ENCODE measurements around the gene MEDAG.

GRCh38 chr13:30925429-30925828, 19.4 kb downstream of the MEDAG start:
- no peak for TF ChIP-seq CTCF (IDR thresholded peaks at IDR 0.05 in 8 of 11, conservative IDR thresholded peaks at IDR 0.05 in 3 of 11)
- no peak for TF ChIP-seq POLR2AphosphoS5 (IDR thresholded peaks at IDR 0.05)
- TF ChIP-seq POLR2A (IDR thresholded peaks at IDR 0.05), result no peak
